Body of pancreas (tissue), 4 donors: ENCODE data around the gene SOX6.

Source experiments
- CTCF ChIP-seq, 7 experiments: fragments of 450-650 bp in 4 of 7; fragments of 200-600 bp in 3 of 7; sonication (generic) in 3 of 7; IDR thresholded peaks; one replicate each; pipeline ENCODE4 v1.5.1; 2016 to 2019; ENCODE audit warnings: antibody characterized with exemption in 7 of 7
- POLR2A ChIP-seq, 3 donors: fragments of 450-650 bp; IDR thresholded peaks; one replicate each; pipeline ENCODE4 v1.6.1; 2016; ENCODE audit warnings: antibody characterized with exemption in 3 of 3, mild to moderate bottlenecking in 2 of 3

- TF ChIP-seq CTCF (IDR thresholded peaks at IDR 0.05), result no peak
- no peak for TF ChIP-seq POLR2A (IDR thresholded peaks at IDR 0.05)
These were observed 297.0 kb downstream of the SOX6 start for GRCh38 chr11:16059332-16059731.
